T-cell (primary cell): ENCODE measurements around the gene FKBP14. TPM values are rescaled to one million over a fixed set of nuclear protein-coding genes. Genes with fewer than 3 reads are reported as not detected.
A peak's percentile ranks its signal among the peaks of the same experiment; 100 is the strongest.
"Not testable (repeated sequence)": the region's sequence is repeated elsewhere in the genome, so short reads cannot be mapped to it uniquely, and the experiment has no call there.

Source experiments
- ATAC-seq, 4 experiments: fragments of 200-7000 bp in 3 of 4; fragments of 150-1000 bp in 1 of 4; cut with Tn5 transposase; replicated peaks in 1 of 4; 1 replicate in 3 of 4; 2 replicates in 1 of 4; pipeline ENCODE4 v1.10.0; 2021; ENCODE audit warnings: moderate library complexity in 3 of 4, mild to moderate bottlenecking in 2 of 4, moderate number of reproducible peaks in 1 of 4
- CTCF ChIA-PET, 2 donors: fragments of 300-600 bp; sonication (Branson Sonifier 250); formaldehyde crosslinking; loops; one replicate each; lab custom pipeline; 2022; ENCODE audit warnings: antibody characterized with exemption in 2 of 2; lab: Charles Lee
- POLR2A ChIA-PET, 2 donors: fragments of 300-600 bp; sonication (Branson Sonifier 250); formaldehyde crosslinking; loops; one replicate each; lab custom pipeline; 2022; ENCODE audit warnings: antibody characterized with exemption in 2 of 2; lab: Charles Lee
- DNase-seq, 35 experiments: peaks; one replicate each; pipeline versions ENCODE4 v3.0.0 to v3.0.0-alpha.2; 2013 to 2023
- H3K27ac ChIP-seq: one replicate; pipeline ENCODE4 v1.5.1; 2013; ENCODE audit warnings: low read length
- H3K27me3 ChIP-seq, 2 experiments: replicated peaks in 1 of 2; 1 replicate in 1 of 2; 2 replicates in 1 of 2; pipeline versions ENCODE4 v1.6.1 to v1.7.0; 2013; ENCODE audit warnings: low read length in 1 of 2, mixed read lengths in 1 of 2; ENCODE audit not compliant: control insufficient read depth in 2 of 2, insufficient read depth in 2 of 2; ENCODE audit errors: extremely low read depth in 1 of 2
- H3K36me3 ChIP-seq, 2 donors: 1 replicate in 1 of 2; 2 replicates in 1 of 2; pipeline versions ENCODE4 v1.6.1 to v1.7.0; 2013; ENCODE audit warnings: low read length in 1 of 2; ENCODE audit not compliant: control insufficient read depth in 2 of 2, insufficient read depth in 1 of 2; ENCODE audit errors: extremely low read depth in 1 of 2
- H3K4me1 ChIP-seq, 2 experiments: 1 replicate in 1 of 2; 2 replicates in 1 of 2; pipeline versions ENCODE4 v1.6.1 to v1.7.0; 2013; ENCODE audit warnings: low read length in 2 of 2, mixed read lengths in 1 of 2; ENCODE audit not compliant: insufficient read depth in 2 of 2, control insufficient read depth in 1 of 2; ENCODE audit errors: extremely low read depth in 1 of 2
- H3K4me3 ChIP-seq, 2 donors: 1 replicate in 1 of 2; 2 replicates in 1 of 2; pipeline versions ENCODE4 v1.5.1 to v1.7.0; 2013; ENCODE audit warnings: mild to moderate bottlenecking in 2 of 2, low read length in 1 of 2, moderate library complexity in 1 of 2; ENCODE audit not compliant: control insufficient read depth in 1 of 2; ENCODE audit errors: extremely low read depth in 1 of 2
- H3K9me3 ChIP-seq: 2 replicates; pipeline ENCODE4 v1.7.0; 2013
- H3K27ac Mint-ChIP-seq, 2 donors: one replicate each; pipeline ENCODE4 v1.8.0; 2020 to 2021; ENCODE audit warnings: mild to moderate bottlenecking in 2 of 2, mixed read lengths in 2 of 2
- H3K27me3 Mint-ChIP-seq, 2 donors: one replicate each; pipeline ENCODE4 v1.8.0; 2021 to 2022; ENCODE audit warnings: mixed read lengths in 2 of 2
- H3K36me3 Mint-ChIP-seq: one replicate; pipeline ENCODE4 v1.8.0; 2021; ENCODE audit warnings: mixed read lengths
- H3K4me1 Mint-ChIP-seq, 3 donors: one replicate each; pipeline ENCODE4 v1.8.0; 2020 to 2022; ENCODE audit warnings: mixed read lengths in 3 of 3, mild to moderate bottlenecking in 1 of 3
- H3K4me3 Mint-ChIP-seq, 3 donors: one replicate each; pipeline ENCODE4 v1.8.0; 2020 to 2022; ENCODE audit warnings: mild to moderate bottlenecking in 3 of 3, mixed read lengths in 3 of 3, moderate library complexity in 3 of 3
- H3K9me3 Mint-ChIP-seq, 3 donors: one replicate each; pipeline ENCODE4 v1.8.0; 2020 to 2022; ENCODE audit warnings: mixed read lengths in 3 of 3
- WGBS: methylation state at CpG from one replicate; pipeline ENCODE4 v1.1.5; 2013; ENCODE audit warnings: missing lambda C conversion rate; ENCODE audit not compliant: insufficient coverage; 5-methylcytosine and 5-hydroxymethylcytosine counted together
- total RNA-seq, 35 experiments: library from RNA in 6 of 35; stranded (reverse) in 6 of 35; fragments of 120-200 nt in 1 of 35; gene quantifications; one replicate each; pipeline versions ENCODE4 v1.2.1 to v1.2.4 and lab custom pipeline; 2013 to 2026

The FKBP14 gene
- total RNA-seq, 5 donors from 2014 or later (not counting 1 experiment from before 2014, with no cell fraction given) = 4.2 to 5.0 (median 4.5) TPM

- CTCF ChIA-PET = interaction anchor here in 1 of 2 donors (0.6 kb wide), 1 partner anchor 427 kb away, joined by 3 read pairs; no protein-coding TSS in a partner anchor
- H3K27ac ChIP-seq = no peak overlapping the region
- no peaks in the 10 kb centered on the region for H3K27me3 ChIP-seq
- H3K36me3 ChIP-seq = peaks cover 0 to 21% of the 10 kb centered on the region in 2 donors
- Mint-ChIP-seq H3K4me1 (peaks cover 0 to 4% (median 0%) of the 10 kb centered on the region in 3 donors), H3K9me3 (no peaks in the 10 kb centered on the region), H3K27me3 (no peaks in the 10 kb centered on the region), H3K27ac (no peak overlapping the region), H3K36me3 (peaks cover 35% of the 10 kb centered on the region), H3K4me3 (no peak overlapping the region)
- H3K4me3 ChIP-seq = no peak overlapping the region
- no peaks in the 10 kb centered on the region for H3K9me3 ChIP-seq
- 90% methylated on average over 1 of the region's 1 CpG for WGBS
- H3K4me1 ChIP-seq = no peaks in the 10 kb centered on the region
- no peak for ATAC-seq
- POLR2A ChIA-PET = no interaction called here
- no peak for DNase-seq
Observed at GRCh38 chr7:30066687-30067086, 40.2 kb upstream of the FKBP14 start.

GRCh38 chr7:30065746-30066145, 39.2 kb upstream of the FKBP14 start:
- H3K4me1 Mint-ChIP-seq = peaks cover 0 to 11% (median 5%) of the 10 kb centered on the region in 3 donors
- no peak for ATAC-seq
- Histone ChIP-seq H3K4me1 (no peaks in the 10 kb centered on the region), H3K9me3 (no peaks in the 10 kb centered on the region), H3K27ac (no peak overlapping the region), H3K36me3 (peaks cover 0 to 15% of the 10 kb centered on the region in 2 donors), H3K27me3 (no peaks in the 10 kb centered on the region), H3K4me3 (no peak overlapping the region)
- POLR2A ChIA-PET = no interaction called here
- H3K36me3 Mint-ChIP-seq = peaks cover 29% of the 10 kb centered on the region
- CTCF ChIA-PET = interaction anchor here (0.6 to 0.7 kb wide), 4 partner anchors 61 to 610 kb away, joined by 3 to 8 read pairs (median 4); no protein-coding TSS in a partner anchor
- no peaks in the 10 kb centered on the region for H3K9me3 Mint-ChIP-seq
- DNase-seq = no peak
- no peak overlapping the region for H3K27ac Mint-ChIP-seq
- no peak overlapping the region for H3K4me3 Mint-ChIP-seq
- WGBS = 81% methylated on average over 3 of the region's 3 CpGs
- H3K27me3 Mint-ChIP-seq = no peaks in the 10 kb centered on the region

GRCh38 chr7:30062587-30062986, 36.1 kb upstream of the FKBP14 start:
- no CpG with 5 or more reads among the region's 1 CpG for WGBS

GRCh38 chr7:30061786-30062185, 35.3 kb upstream of the FKBP14 start:
- CTCF ChIA-PET = interaction anchor here (0.6 to 2.0 kb wide), 23 partner anchors 9 to 1140 kb away, joined by 3 to 16 read pairs (median 5); partner anchors contain the start of gene PLEKHA8 (in 1 of the 2)

More at GRCh38 chr7:30062587-30062986, 36.1 kb upstream of the FKBP14 start:
- CTCF ChIA-PET = interaction anchor here (0.6 to 2.0 kb wide), 11 partner anchors 12 to 502 kb away, joined by 3 to 11 read pairs (median 4); no protein-coding TSS in a partner anchor
- no peaks in the 10 kb centered on the region for H3K27me3 ChIP-seq
- no peak overlapping the region for H3K27ac ChIP-seq
- Mint-ChIP-seq H3K27me3 (no peaks in the 10 kb centered on the region), H3K4me1 (peaks cover 0 to 11% (median 5%) of the 10 kb centered on the region in 3 donors), H3K9me3 (no peaks in the 10 kb centered on the region), H3K36me3 (peaks cover 27% of the 10 kb centered on the region), H3K27ac (no peak overlapping the region), H3K4me3 (no peak overlapping the region)
- no peaks in the 10 kb centered on the region for H3K4me1 ChIP-seq
- POLR2A ChIA-PET = no interaction called here
- H3K36me3 ChIP-seq = peaks cover 0 to 12% of the 10 kb centered on the region in 2 donors
- ATAC-seq = peak in 3 of 4 experiments; percentile 40 to 63 (median 62)
- H3K9me3 ChIP-seq = no peaks in the 10 kb centered on the region
- no peak overlapping the region for H3K4me3 ChIP-seq
- DNase-seq = peak in 1 of 35 experiments; percentile 44

GRCh38 chr7:30057741-30058140, 31.2 kb upstream of the FKBP14 start:
- Histone ChIP-seq H3K27me3 (no peaks in the 10 kb centered on the region), H3K4me1 (no peaks in the 10 kb centered on the region), H3K27ac (no peak overlapping the region), H3K4me3 (no peak overlapping the region), H3K36me3 (peaks cover 0 to 26% of the 10 kb centered on the region in 2 donors), H3K9me3 (no peaks in the 10 kb centered on the region)
- ATAC-seq (no peak), DNase-seq (no peak)
- no peaks in the 10 kb centered on the region for H3K9me3 Mint-ChIP-seq
- peaks cover 0 to 11% (median 5%) of the 10 kb centered on the region in 3 donors for H3K4me1 Mint-ChIP-seq
- ChIA-PET CTCF (interaction anchor here in 1 of 2 donors (0.6 kb wide), 1 partner anchor 27 kb away, joined by 5 read pairs; no protein-coding TSS in a partner anchor), POLR2A (no interaction called here)
- H3K27ac Mint-ChIP-seq = no peak overlapping the region
- H3K36me3 Mint-ChIP-seq = peaks cover 31% of the 10 kb centered on the region
- H3K4me3 Mint-ChIP-seq = no peak overlapping the region
- H3K27me3 Mint-ChIP-seq = no peaks in the 10 kb centered on the region

More at GRCh38 chr7:30061786-30062185, 35.3 kb upstream of the FKBP14 start:
- Mint-ChIP-seq H3K36me3 (peaks cover 30% of the 10 kb centered on the region), H3K4me1 (peaks cover 0 to 11% (median 5%) of the 10 kb centered on the region in 3 donors)
- WGBS = no CpG with 5 or more reads among the region's 3 CpGs
- not testable (repeated sequence) for H3K27ac Mint-ChIP-seq, H3K4me1 ChIP-seq, H3K27me3 Mint-ChIP-seq, H3K4me3 ChIP-seq, H3K9me3 Mint-ChIP-seq, H3K27me3 ChIP-seq, H3K27ac ChIP-seq, H3K9me3 ChIP-seq, H3K4me3 Mint-ChIP-seq
- POLR2A ChIA-PET = interaction anchor here in 1 of 2 donors (0.7 kb wide), 1 partner anchor 32 kb away, joined by 3 read pairs; no protein-coding TSS in a partner anchor
- peaks cover 0 to 12% of the 10 kb centered on the region in 2 donors for H3K36me3 ChIP-seq
- DNase-seq (peak in 34 of 35 experiments; percentile 2 to 61 (median 36)), ATAC-seq (peak; percentile 79 to 96 (median 88))

- H3K4me3 Mint-ChIP-seq = no peak overlapping the region
- no peak for ATAC-seq
- peaks cover 54% of the 10 kb centered on the region for H3K36me3 Mint-ChIP-seq
- Histone ChIP-seq H3K27ac (no peak overlapping the region), H3K27me3 (no peaks in the 10 kb centered on the region), H3K4me3 (no peak overlapping the region), H3K9me3 (no peaks in the 10 kb centered on the region), H3K4me1 (no peaks in the 10 kb centered on the region), H3K36me3 (peaks cover 0 to 28% of the 10 kb centered on the region in 2 donors)
- no peaks in the 10 kb centered on the region for H3K27me3 Mint-ChIP-seq
- H3K4me1 Mint-ChIP-seq = no peaks in the 10 kb centered on the region
- CTCF ChIA-PET = interaction anchor here (0.6 to 1.1 kb wide), 3 partner anchors 9 to 736 kb away, joined by 3 to 9 read pairs (median 4); no protein-coding TSS in a partner anchor
- H3K27ac Mint-ChIP-seq = no peak overlapping the region
- H3K9me3 Mint-ChIP-seq = no peaks in the 10 kb centered on the region
- no CpG with 5 or more reads among the region's 3 CpGs for WGBS
- DNase-seq = no peak
- POLR2A ChIA-PET = no interaction called here
Observed at GRCh38 chr7:30053068-30053467, 26.6 kb upstream of the FKBP14 start.
